IPS-NIHi11 (cell line): ENCODE measurements around the gene FOXA3.

Experiments used
- DNase-seq: peaks from one replicate; pipeline ENCODE4 v3.0.0; 2012; ENCODE audit warnings: mixed read lengths, low spot score

Gene FOXA3

GRCh38 chr19:45863840-45864628 lies at the start of gene FOXA3:
Gene FOXA3 (plus strand): TSS chr19:45864326. CDS start chr19:45864457, 131 bp downstream.
- peak; percentile 93 for DNase-seq

GRCh38 chr19:45814851-45815480 lies 49.2 kb upstream of the FOXA3 start, which contains the start of gene RSPH6A:
Gene RSPH6A (minus strand): TSS chr19:45815308. CDS start chr19:45815176, 132 bp downstream.
- no peak for DNase-seq

GRCh38 chr19:45815481-45816216 lies 48.5 kb upstream of the FOXA3 start:
- peak; percentile 86 for DNase-seq

- no peak for DNase-seq
These were observed 47.7 kb upstream of the FOXA3 start for GRCh38 chr19:45816236-45817009.

GRCh38 chr19:45817010-45817724 lies 47.0 kb upstream of the FOXA3 start:
- peak; percentile 97 for DNase-seq

GRCh38 chr19:45817725-45818301 lies 46.3 kb upstream of the FOXA3 start:
- peak; percentile 67 for DNase-seq

GRCh38 chr19:45819769-45820168 lies 44.4 kb upstream of the FOXA3 start:
- DNase-seq: no peak

GRCh38 chr19:45820413-45821102 lies 43.6 kb upstream of the FOXA3 start:
- DNase-seq: no peak

GRCh38 chr19:45821103-45821521 lies 43.0 kb upstream of the FOXA3 start:
- DNase-seq: no peak

GRCh38 chr19:45821570-45821969 lies 42.6 kb upstream of the FOXA3 start:
- no peak for DNase-seq

GRCh38 chr19:45822716-45823115 lies 41.4 kb upstream of the FOXA3 start:
- no peak for DNase-seq

- no peak for DNase-seq
These were observed 40.9 kb upstream of the FOXA3 start for GRCh38 chr19:45823182-45823581.

GRCh38 chr19:45824041-45824471 lies 40.1 kb upstream of the FOXA3 start:
- DNase-seq: no peak

GRCh38 chr19:45824531-45825262 lies 39.4 kb upstream of the FOXA3 start:
- DNase-seq: no peak

- DNase-seq: no peak
These were observed 38.9 kb upstream of the FOXA3 start for GRCh38 chr19:45825263-45825605.

- DNase-seq: no peak
These were observed 37.9 kb upstream of the FOXA3 start for GRCh38 chr19:45825917-45826893.

GRCh38 chr19:45826934-45827333 lies 37.2 kb upstream of the FOXA3 start:
- no peak for DNase-seq

GRCh38 chr19:45827459-45828093 lies 36.5 kb upstream of the FOXA3 start:
- DNase-seq: no peak
